Peyer's patch (tissue), 4 donors: ENCODE data around the gene PPP1R12B.
"Not testable (repeated sequence)": the region's sequence is repeated elsewhere in the genome, so short reads cannot be mapped to it uniquely, and the experiment has no call there.

Experiments
- POLR2A ChIP-seq, 2 donors: fragments of 450-650 bp; IDR thresholded peaks; one replicate each; pipeline ENCODE4 v1.5.1; 2017; ENCODE audit warnings: antibody characterized with exemption in 2 of 2, mild to moderate bottlenecking in 2 of 2, moderate library complexity in 2 of 2
- TF ChIP-seq, protein P1 (sequence below), 6 experiments: fragments of 450-650 bp in 4 of 6; fragments of 200-600 bp in 2 of 6; sonication (generic) in 1 of 6; IDR thresholded peaks; one replicate each; pipeline ENCODE4 v1.5.1; 2017 to 2019; ENCODE audit warnings: antibody characterized with exemption in 6 of 6, mild to moderate bottlenecking in 3 of 6, moderate library complexity in 1 of 6

DNA sequence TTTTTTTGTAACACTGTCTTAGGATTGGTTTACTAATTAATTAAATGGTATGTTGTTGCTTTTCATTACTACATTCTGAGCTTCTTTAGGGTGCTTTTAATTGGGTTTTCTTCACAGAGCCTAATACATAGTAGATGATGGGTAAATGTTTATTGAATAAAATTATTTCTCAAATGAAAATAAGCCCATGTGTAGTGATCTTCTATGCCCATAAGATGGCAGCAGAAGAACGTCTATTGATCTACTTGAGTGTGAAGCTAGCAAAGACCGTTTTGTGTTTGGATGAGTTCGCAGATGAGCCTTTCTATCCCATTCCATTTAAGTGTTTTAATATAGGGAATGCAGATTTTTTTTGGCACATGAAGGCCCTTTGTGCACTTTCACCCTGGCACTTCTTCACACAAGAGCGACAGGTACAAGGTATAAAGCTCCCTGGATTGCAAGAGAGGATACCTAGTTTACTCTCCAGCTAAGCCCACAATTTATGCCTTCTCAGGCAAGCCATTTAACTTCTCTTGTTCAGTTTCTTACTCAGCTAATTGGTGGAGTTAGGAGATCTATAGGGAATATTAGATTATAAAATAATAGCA lies 115.7 kb downstream of the PPP1R12B start:
- TF ChIP-seq POLR2A (IDR thresholded peaks at IDR 0.05), result not testable (repeated sequence)
- TF ChIP-seq, protein P1, sequence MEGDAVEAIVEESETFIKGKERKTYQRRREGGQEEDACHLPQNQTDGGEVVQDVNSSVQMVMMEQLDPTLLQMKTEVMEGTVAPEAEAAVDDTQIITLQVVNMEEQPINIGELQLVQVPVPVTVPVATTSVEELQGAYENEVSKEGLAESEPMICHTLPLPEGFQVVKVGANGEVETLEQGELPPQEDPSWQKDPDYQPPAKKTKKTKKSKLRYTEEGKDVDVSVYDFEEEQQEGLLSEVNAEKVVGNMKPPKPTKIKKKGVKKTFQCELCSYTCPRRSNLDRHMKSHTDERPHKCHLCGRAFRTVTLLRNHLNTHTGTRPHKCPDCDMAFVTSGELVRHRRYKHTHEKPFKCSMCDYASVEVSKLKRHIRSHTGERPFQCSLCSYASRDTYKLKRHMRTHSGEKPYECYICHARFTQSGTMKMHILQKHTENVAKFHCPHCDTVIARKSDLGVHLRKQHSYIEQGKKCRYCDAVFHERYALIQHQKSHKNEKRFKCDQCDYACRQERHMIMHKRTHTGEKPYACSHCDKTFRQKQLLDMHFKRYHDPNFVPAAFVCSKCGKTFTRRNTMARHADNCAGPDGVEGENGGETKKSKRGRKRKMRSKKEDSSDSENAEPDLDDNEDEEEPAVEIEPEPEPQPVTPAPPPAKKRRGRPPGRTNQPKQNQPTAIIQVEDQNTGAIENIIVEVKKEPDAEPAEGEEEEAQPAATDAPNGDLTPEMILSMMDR (IDR thresholded peaks at IDR 0.05), result peak; percentile 16 to 78 (median 44)
